HepG2 (cell line): ENCODE data around the gene WSB1. TPM values are rescaled to one million over a fixed set of nuclear protein-coding genes. Genes with fewer than 3 reads are reported as not detected.

Source experiments
- HNF1A ChIP-seq, 2 experiments: sonication (generic) in 1 of 2; formaldehyde crosslinking in 1 of 2; IDR thresholded peaks; 2 replicates each; pipeline versions ENCODE4 v1.4.0 to v1.6.1; 2016 to 2020; ENCODE audit warnings: borderline replicate concordance in 1 of 2, low read depth in 1 of 2, mild to moderate bottlenecking in 1 of 2, missing genetic modification reagents in 1 of 2
- JARID2 ChIP-seq: sonication (generic); formaldehyde crosslinking; IDR thresholded peaks from 2 replicates; pipeline ENCODE4 v1.8.1; 2023; ENCODE audit warnings: missing genetic modification reagents, inconsistent platforms; ENCODE audit not compliant: insufficient replicate concordance
- NCOA1 ChIP-seq: sonication (generic); formaldehyde crosslinking; IDR thresholded peaks from 2 replicates; pipeline ENCODE4 v1.9.0; 2021; ENCODE audit warnings: missing genetic modification reagents
- ZFP1 ChIP-seq: IDR thresholded peaks from 2 replicates; pipeline ENCODE4 v1.6.1; 2016
- ZHX1 ChIP-seq: sonication (generic); formaldehyde crosslinking; IDR thresholded peaks from 2 replicates; pipeline ENCODE4 v1.8.1; 2022; ENCODE audit warnings: low read depth, mild to moderate bottlenecking, missing genetic modification reagents
- polyA plus RNA-seq, 8 experiments: library from polyadenylated mRNA; depleted of rRNA in 3 of 8; stranded (reverse) in 7 of 8; unstranded in 1 of 8; fragments of >200 nt; fragmentation: Illumina TruSeq in 4 of 8; extraction: Trizol in 4 of 8; gene quantifications; 2 replicates each; pipeline versions ENCODE4 v1.2.1 to v1.2.3, GENCODE V29; 2011 to 2016; ENCODE audit warnings: low read depth in 4 of 8, missing spikeins in 1 of 8, mixed read lengths in 1 of 8; ENCODE audit not compliant: insufficient read depth in 1 of 8
- total RNA-seq, 5 experiments: library from RNA; depleted of rRNA; stranded (reverse); fragments of >200 nt; fragmentation: Illumina TruSeq; extraction: Trizol; gene quantifications; 2 replicates each; pipeline ENCODE4 v1.2.3, GENCODE V29; 2016; ENCODE audit warnings: low read depth in 1 of 5

WSB1 gene
- total and polyA plus RNA-seq, 2 of the 13 experiments (the other 11 are each of a cell fraction or from before 2014, with no cell fraction given): 81.3 to 294 TPM

- no peak for TF ChIP-seq JARID2
- TF ChIP-seq HNF1A (IDR thresholded peaks at IDR 0.05; ENCODE audit: low read depth): no peak
- TF ChIP-seq HNF1A (CRISPR knock-in tag; IDR thresholded peaks at IDR 0.05; ENCODE audit: borderline replicate concordance): peak; percentile 74; the same call in 1 of the 2 replicates
- TF ChIP-seq NCOA1 (CRISPR knock-in tag): 0 out of 2 replicates have a peak, but pooled peaks have one; percentile 20
- no peak for TF ChIP-seq ZFP1 (CRISPR knock-in tag)
- peak; percentile 76 for TF ChIP-seq ZHX1 (CRISPR knock-in tag)
Measured at GRCh38 chr17:27332485-27333409, 38.8 kb downstream of the WSB1 start (continued).
